RPMI8226 (cell line): ENCODE data around the gene TRIM34.
"Not testable (repeated sequence)": the region's sequence is repeated elsewhere in the genome, so short reads cannot be mapped to it uniquely, and the experiment has no call there.

Experiments used
- DNase-seq: peaks from one replicate; pipeline ENCODE4 v3.0.0-alpha.2; 2015

TRIM34 gene

DNA sequence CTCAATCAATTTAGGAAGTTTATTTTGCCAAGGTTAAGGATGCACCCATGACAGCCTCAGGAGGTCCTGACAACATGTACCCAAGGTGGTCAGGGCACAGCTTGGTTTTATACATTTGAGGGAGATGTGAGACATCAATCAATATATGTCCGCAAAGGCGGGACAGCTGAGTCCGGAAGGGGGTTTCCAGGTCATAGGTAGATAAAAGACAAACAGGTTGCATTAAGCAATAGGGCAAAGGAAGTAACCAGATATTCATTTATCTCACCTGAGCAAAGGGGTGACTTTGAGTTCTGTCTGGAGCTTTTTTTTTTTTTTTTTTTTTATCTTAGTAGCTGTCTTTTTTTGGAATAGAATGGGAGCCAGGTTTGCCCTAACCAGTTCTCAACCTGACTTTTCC, 2.0 kb upstream of the TRIM34 start:
- DNase-seq, result no peak

- no peak for DNase-seq
Observed at GRCh38 chr11:5625281-5625680, 480 bp downstream of the TRIM34 start.

DNA sequence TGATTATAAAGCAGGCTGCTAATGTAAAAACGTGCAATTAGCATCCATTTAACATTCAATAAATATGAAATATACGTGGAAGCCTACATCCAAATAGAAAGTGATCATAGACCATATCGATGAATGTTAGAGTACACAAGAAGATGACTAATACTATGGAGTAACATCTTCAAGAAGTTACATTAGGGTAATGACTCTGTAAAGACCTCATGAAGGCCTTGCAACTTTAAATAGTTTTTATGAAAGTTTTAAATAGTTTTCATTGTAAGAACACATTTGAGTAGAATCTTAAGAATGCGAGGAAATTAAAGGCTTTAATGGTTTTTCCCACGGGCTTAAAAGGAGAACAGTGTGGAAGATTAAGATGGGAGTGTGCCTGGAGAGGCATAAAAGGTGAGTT, 1.4 kb downstream of the TRIM34 start:
- no peak for DNase-seq

DNA sequence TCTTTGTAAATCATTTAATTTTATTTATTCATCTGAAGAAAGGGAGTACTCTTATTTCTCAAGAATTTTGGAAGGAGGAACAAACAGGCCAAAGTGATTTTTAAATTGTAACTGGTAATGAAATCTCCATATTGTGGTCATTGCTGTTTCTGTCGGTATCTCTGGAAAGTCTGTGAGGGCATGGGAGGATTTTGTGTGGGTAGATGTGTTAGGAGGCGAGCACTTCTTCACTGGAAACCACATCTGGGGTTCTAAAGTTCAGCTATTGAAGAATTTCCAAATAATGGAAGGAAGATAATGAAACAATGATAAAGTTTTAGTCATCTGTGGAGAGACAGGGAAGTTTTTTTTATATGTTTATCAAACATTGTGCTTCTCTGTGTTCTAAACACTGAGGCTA, 6.6 kb downstream of the TRIM34 start:
- DNase-seq, result no peak

- DNase-seq, result peak; percentile 8
Observed at GRCh38 chr11:5631969-5632635, 7.3 kb downstream of the TRIM34 start.

DNA sequence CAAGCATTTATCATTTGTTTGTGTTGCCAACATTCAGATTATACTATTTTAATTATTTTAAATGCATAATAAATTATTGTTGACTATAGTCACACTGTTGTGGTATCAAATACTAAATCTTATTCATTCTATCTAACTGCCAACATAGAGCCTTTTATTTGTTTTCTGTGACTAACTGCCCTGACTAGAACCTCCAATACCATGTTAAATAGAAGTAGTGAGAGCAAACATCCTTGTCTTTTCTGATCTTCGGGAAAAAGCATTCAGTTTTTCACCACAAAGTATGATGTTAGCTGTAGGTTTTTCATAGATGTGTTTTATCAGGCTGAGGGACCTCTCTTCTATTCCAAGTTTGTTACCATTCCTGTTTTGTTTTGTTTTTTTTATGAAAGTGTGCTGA, 15.2 kb downstream of the TRIM34 start:
- no peak for DNase-seq

DNA sequence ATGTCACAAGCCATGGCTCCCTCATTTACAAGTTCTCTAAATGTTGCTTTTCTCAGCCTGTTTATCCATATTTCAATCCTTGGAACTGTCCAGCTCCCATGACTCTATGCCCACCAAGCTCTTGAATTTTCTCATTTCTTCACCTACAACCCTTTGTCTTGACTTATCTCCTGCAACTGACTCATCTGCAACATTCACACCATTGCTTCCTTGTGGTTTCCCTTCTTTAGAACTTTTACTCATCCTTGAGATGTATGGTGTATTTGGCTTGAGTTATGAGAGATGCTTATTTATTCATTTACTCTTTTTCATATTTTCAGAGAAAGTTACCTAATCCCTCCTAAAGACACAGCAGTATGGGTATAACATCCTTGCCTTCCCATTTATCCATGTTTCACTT, 18.8 kb downstream of the TRIM34 start:
- no peak for DNase-seq

DNA sequence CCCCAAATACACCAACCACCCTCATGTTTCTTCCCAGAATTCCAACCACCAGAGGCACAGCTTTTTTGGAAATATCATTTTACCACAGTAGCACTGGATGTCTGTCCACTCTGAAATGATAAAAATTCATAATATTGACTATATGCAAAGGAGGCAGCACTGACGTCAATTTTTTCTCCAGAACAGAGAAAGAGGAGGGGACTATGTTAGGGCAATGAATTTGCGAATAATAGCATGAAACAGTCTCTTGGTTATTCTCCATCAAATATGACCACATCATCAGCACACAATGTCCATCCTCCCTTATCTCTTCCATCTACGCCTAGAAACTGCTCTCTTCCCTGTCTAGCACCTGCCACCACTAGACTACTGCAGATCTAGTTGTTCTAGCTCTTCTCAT, 21.3 kb downstream of the TRIM34 start:
- DNase-seq, result no peak

GRCh38 chr11:5655474-5655873, 30.7 kb downstream of the TRIM34 start:
- DNase-seq, result no peak

DNA sequence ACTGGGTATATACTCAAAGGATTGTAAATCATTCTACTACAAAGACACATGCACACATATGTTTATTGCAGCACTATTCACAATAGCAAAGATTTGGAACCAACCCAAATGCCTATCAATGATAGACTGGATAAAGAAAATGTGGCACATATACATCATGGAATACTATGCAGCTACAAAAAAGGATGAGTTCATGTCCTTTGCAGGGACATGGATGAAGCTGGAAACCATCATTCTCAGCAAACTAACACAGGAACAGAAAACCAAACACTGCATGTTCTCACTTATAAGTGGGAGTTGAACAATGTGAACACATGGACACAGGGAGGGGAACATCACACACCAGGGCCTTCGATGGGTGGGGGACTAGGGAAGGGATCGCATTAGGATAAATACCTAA, 32.2 kb downstream of the TRIM34 start:
- not testable (repeated sequence) for DNase-seq

DNA sequence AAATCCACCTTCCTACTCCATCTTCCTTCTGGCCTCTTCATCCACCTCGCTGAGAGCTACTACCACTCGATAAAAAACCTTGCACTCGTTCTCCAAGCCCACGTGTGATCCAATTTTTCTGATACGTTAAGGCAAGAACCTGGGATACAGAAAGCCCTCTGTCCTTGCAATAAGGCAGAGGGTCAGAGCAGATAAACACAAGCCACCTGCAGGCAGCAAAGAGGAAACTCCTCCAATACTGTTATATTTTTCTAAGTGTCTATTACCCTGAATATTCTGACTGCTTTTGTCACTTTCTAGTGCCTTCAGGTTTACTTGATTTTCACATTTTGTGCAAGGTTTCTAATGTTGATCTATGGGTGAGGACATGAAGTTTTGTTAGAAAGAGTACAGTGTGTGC, 33.5 kb downstream of the TRIM34 start:
- no peak for DNase-seq

DNA sequence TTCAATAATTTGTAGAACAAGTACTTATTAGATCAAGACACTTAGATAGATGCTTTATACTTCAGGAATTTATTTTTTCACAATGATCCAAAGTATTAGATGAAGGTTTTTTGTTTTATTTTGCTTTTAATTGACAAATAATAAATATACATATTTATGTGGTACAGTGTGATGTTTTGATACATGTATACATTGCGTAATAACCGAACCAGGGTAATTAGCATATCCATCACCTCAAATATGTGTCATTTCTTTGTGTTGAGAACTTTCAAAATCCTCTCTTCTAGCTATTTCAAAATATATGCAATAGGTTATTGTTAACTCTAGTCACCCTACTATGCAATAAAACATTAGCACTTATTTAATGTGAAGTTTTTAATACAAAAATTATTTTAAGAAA, 38.7 kb downstream of the TRIM34 start:
- DNase-seq, result no peak

DNA sequence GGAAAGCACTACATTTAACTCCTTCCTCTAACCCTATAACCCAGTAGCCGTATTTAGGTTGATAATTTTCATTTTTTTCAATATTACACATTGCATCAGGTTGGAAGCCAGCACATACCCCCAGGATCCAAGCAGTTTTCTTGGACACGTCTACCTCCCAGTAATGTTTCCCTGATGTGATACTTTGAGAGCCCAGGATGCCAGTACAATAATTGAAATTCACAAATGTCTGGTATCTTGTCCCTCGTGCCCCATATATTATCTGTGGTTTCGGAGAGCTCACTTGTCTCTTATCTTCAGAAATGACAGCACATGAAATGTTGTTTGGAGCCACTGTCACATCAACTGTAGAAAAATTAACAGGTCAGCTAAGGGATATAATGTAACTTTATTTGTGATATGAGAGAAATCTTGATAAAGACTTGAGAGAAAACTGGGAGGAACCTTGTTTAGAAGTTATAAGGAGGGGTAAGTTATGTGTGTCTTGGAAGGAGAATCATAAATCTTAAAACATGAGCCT, 40.3 kb downstream of the TRIM34 start:
- no peak for DNase-seq

DNA sequence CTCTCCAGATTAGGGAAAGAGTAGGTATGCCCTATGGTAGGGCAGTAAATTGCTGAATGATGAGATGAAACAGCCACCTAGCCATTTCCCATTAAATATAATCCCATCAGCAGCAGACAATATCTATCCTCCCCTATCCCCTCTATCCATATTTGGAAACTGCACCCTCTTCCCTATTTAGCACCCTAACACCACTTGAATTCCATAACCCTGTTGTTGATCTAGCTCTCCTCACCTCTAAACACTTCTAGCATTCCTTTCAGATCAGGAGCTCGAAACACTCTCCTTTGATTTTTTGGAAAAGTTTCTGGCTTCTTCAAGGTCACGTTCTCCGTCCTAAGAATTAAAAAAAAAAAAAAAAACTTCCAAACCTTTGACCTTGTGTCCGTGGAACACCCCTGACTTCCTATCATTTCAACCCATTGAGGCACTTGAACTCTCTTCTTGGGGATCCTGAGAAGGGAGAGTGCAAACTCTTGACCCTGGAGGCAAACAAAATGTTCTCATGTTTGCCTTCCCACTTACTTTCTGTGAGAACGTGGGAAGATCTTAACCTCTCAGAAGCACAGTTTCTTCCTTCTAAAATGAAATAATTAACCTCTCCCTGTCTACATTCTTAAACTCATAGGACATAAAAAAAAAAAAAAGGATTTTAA, 41.1 kb downstream of the TRIM34 start:
- DNase-seq, result no peak

- DNase-seq, result no peak
Observed at GRCh38 chr11:5666402-5666793, 41.6 kb downstream of the TRIM34 start.

GRCh38 chr11:5671831-5672230, 47.0 kb downstream of the TRIM34 start:
- DNase-seq, result no peak

- no peak for DNase-seq
Observed at GRCh38 chr11:5674391-5674790, 49.6 kb downstream of the TRIM34 start.

GRCh38 chr11:5679811-5680210, 55.0 kb downstream of the TRIM34 start:
- DNase-seq, result no peak

- not testable (repeated sequence) for DNase-seq
Observed at GRCh38 chr11:5682890-5683441, 58.2 kb downstream of the TRIM34 start.

GRCh38 chr11:5683620-5684019, 58.8 kb downstream of the TRIM34 start:
- not testable (repeated sequence) for DNase-seq

- no peak for DNase-seq
Observed at GRCh38 chr11:5684036-5684645, 59.3 kb downstream of the TRIM34 start.

GRCh38 chr11:5684646-5685362, 60.0 kb downstream of the TRIM34 start, which contains the start of gene TRIM5:
TRIM5 (minus strand) TSS chr11:5685074; CDS start chr11:5680177, 4,897 bp downstream.
- peak; percentile 75 for DNase-seq

DNA sequence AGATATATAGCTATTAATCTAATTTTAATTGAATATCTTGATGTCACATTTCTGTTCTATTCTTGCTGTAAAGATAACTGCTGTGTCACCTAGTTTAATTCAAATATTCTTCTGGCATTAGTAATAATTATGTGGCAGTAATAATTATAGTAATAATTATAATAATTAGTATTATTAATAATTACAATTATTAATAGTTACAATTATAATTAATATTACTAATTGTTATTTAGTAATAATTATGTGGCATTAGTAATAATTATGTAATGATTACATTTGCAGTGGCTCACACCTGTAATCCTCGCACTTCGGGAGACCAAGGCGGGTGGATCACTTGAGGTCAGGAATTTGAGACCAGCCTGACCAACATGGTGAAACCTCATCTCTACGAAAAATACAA, 61.6 kb downstream of the TRIM34 start:
- DNase-seq, result no peak
